Suprapubic skin (tissue), 3 donors: ENCODE data around the gene DIMT1.

Experiments
- EP300 ChIP-seq: sonication (generic); formaldehyde crosslinking; IDR thresholded peaks from one replicate; pipeline ENCODE4 v1.6.1; 2017; ENCODE audit warnings: antibody characterized with exemption
- POLR2A ChIP-seq, 2 donors: fragments of 450-650 bp; IDR thresholded peaks; one replicate each; pipeline ENCODE4 v1.6.1; 2017; ENCODE audit warnings: antibody characterized with exemption in 2 of 2, mild to moderate bottlenecking in 2 of 2, moderate library complexity in 2 of 2
- TF ChIP-seq, protein P1 (sequence below), 2 donors: fragments of 200-600 bp in 1 of 2; fragments of 450-650 bp in 1 of 2; sonication (generic) in 1 of 2; IDR thresholded peaks; one replicate each; pipeline ENCODE4 v1.5.1; 2016 to 2019; ENCODE audit warnings: antibody characterized with exemption in 2 of 2, mild to moderate bottlenecking in 1 of 2, moderate library complexity in 1 of 2

DNA sequence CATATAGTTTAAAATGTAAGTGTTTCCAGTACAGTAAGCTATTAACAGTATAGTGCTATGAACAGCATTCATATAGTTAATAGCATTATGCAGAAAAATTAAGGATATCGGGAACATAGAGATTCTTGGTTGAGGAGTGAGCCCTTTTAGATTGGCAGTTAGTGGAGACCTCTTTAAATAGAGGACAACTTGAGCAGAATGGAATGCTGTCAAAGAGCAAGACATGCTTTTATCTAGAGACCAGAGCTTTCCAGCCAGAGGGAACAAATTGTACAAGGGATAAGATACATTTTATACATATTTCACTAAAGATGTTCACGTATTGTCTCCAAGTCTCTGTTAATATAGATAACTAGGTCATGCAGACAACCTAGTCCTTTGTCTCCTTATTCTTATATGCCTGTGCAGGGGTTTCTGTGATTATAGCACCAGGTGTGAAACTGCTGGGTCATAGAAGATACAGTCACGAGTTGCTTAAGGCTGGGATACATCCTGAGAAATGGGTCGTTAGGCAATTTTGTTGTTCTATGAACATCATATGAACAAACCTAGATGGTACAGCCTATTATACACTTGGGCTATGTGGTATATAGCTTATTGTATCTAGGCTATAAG lies 14.9 kb upstream of the DIMT1 start:
- TF ChIP-seq, protein P1, sequence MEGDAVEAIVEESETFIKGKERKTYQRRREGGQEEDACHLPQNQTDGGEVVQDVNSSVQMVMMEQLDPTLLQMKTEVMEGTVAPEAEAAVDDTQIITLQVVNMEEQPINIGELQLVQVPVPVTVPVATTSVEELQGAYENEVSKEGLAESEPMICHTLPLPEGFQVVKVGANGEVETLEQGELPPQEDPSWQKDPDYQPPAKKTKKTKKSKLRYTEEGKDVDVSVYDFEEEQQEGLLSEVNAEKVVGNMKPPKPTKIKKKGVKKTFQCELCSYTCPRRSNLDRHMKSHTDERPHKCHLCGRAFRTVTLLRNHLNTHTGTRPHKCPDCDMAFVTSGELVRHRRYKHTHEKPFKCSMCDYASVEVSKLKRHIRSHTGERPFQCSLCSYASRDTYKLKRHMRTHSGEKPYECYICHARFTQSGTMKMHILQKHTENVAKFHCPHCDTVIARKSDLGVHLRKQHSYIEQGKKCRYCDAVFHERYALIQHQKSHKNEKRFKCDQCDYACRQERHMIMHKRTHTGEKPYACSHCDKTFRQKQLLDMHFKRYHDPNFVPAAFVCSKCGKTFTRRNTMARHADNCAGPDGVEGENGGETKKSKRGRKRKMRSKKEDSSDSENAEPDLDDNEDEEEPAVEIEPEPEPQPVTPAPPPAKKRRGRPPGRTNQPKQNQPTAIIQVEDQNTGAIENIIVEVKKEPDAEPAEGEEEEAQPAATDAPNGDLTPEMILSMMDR (IDR thresholded peaks at IDR 0.05) = no peak
- TF ChIP-seq EP300 (no peak), POLR2A (IDR thresholded peaks at IDR 0.05) (no peak)
